ENCODE measurements around the gene SEPSECS.

The SEPSECS gene

GRCh38 chr4:25108556-25108955, 51.7 kb downstream of the SEPSECS start:
- DNase-seq = no peak
- no peaks in the 10 kb centered on the region for H3K27me3 Mint-ChIP-seq
- no peak overlapping the region for H3K27ac Mint-ChIP-seq
- no peaks in the 10 kb centered on the region for H3K9me3 Mint-ChIP-seq
- no peaks in the 10 kb centered on the region for H3K36me3 Mint-ChIP-seq (ENCODE audit: low read depth)
- H3K4me3 Mint-ChIP-seq = no peak overlapping the region
- H3K4me1 Mint-ChIP-seq (ENCODE audit: low read depth) = no peaks in the 10 kb centered on the region

GRCh38 chr4:25107827-25108516, 52.3 kb downstream of the SEPSECS start:
- Mint-ChIP-seq H3K9me3 (no peaks in the 10 kb centered on the region), H3K4me1 (ENCODE audit: low read depth) (no peaks in the 10 kb centered on the region), H3K27ac (no peak overlapping the region), H3K27me3 (no peaks in the 10 kb centered on the region), H3K36me3 (ENCODE audit: low read depth) (no peaks in the 10 kb centered on the region), H3K4me3 (no peak overlapping the region)
- DNase-seq = no peak

- no peaks in the 10 kb centered on the region for H3K36me3 Mint-ChIP-seq (ENCODE audit: low read depth)
- peaks cover 3% of the 10 kb centered on the region for H3K9me3 Mint-ChIP-seq
Measured at GRCh38 chr4:25106363-25107151, 53.7 kb downstream of the SEPSECS start.

GRCh38 chr4:25104591-25104990, 55.7 kb downstream of the SEPSECS start:
- no peaks in the 10 kb centered on the region for H3K4me1 Mint-ChIP-seq (ENCODE audit: low read depth)
- no peak overlapping the region for H3K27ac Mint-ChIP-seq
- no peaks in the 10 kb centered on the region for H3K36me3 Mint-ChIP-seq (ENCODE audit: low read depth)
- no peak for DNase-seq
- no peak overlapping the region for H3K4me3 Mint-ChIP-seq
- peaks cover 8% of the 10 kb centered on the region for H3K9me3 Mint-ChIP-seq
- H3K27me3 Mint-ChIP-seq = no peaks in the 10 kb centered on the region

More at GRCh38 chr4:25106363-25107151, 53.7 kb downstream of the SEPSECS start:
- DNase-seq = no peak
- H3K4me1 Mint-ChIP-seq (ENCODE audit: low read depth) = no peaks in the 10 kb centered on the region
- H3K4me3 Mint-ChIP-seq = no peak overlapping the region
- H3K27ac Mint-ChIP-seq = no peak overlapping the region
- H3K27me3 Mint-ChIP-seq = no peaks in the 10 kb centered on the region

- Mint-ChIP-seq H3K4me1 (ENCODE audit: low read depth) (no peaks in the 10 kb centered on the region), H3K4me3 (no peak overlapping the region), H3K27ac (no peak overlapping the region), H3K9me3 (peaks cover 8% of the 10 kb centered on the region), H3K27me3 (no peaks in the 10 kb centered on the region), H3K36me3 (ENCODE audit: low read depth) (no peaks in the 10 kb centered on the region)
- no peak for DNase-seq
Measured at GRCh38 chr4:25103418-25103817, 56.8 kb downstream of the SEPSECS start.

GRCh38 chr4:25101836-25102235, 58.4 kb downstream of the SEPSECS start:
- Mint-ChIP-seq H3K4me3 (no peak overlapping the region), H3K36me3 (ENCODE audit: low read depth) (no peaks in the 10 kb centered on the region), H3K4me1 (ENCODE audit: low read depth) (no peaks in the 10 kb centered on the region), H3K27me3 (peaks cover 5% of the 10 kb centered on the region), H3K9me3 (peaks cover 8% of the 10 kb centered on the region), H3K27ac (no peak overlapping the region)
- no peak for DNase-seq

- Mint-ChIP-seq H3K4me1 (ENCODE audit: low read depth) (no peaks in the 10 kb centered on the region), H3K27ac (no peak overlapping the region), H3K27me3 (peaks cover 6% of the 10 kb centered on the region), H3K4me3 (no peak overlapping the region), H3K36me3 (ENCODE audit: low read depth) (no peaks in the 10 kb centered on the region), H3K9me3 (peaks cover 8% of the 10 kb centered on the region)
- DNase-seq = no peak
Measured at GRCh38 chr4:25100710-25101109, 59.5 kb downstream of the SEPSECS start.

- Mint-ChIP-seq H3K9me3 (peaks cover 8% of the 10 kb centered on the region), H3K27ac (no peak overlapping the region), H3K27me3 (peaks cover 6% of the 10 kb centered on the region), H3K36me3 (ENCODE audit: low read depth) (no peaks in the 10 kb centered on the region), H3K4me1 (ENCODE audit: low read depth) (no peaks in the 10 kb centered on the region), H3K4me3 (no peak overlapping the region)
- DNase-seq = no peak
Measured at GRCh38 chr4:25100021-25100555, 60.2 kb downstream of the SEPSECS start.

- Mint-ChIP-seq H3K9me3 (peaks cover 8% of the 10 kb centered on the region), H3K36me3 (ENCODE audit: low read depth) (no peaks in the 10 kb centered on the region), H3K4me3 (no peak overlapping the region), H3K4me1 (ENCODE audit: low read depth) (no peaks in the 10 kb centered on the region), H3K27ac (no peak overlapping the region), H3K27me3 (peaks cover 6% of the 10 kb centered on the region)
- no peak for DNase-seq
Measured at GRCh38 chr4:25098964-25099891, 61.0 kb downstream of the SEPSECS start.

- peaks cover 6% of the 10 kb centered on the region for H3K27me3 Mint-ChIP-seq
- H3K4me3 Mint-ChIP-seq = no peak overlapping the region
- H3K36me3 Mint-ChIP-seq (ENCODE audit: low read depth) = no peaks in the 10 kb centered on the region
- no peak overlapping the region for H3K27ac Mint-ChIP-seq
- DNase-seq = no peak
- H3K4me1 Mint-ChIP-seq (ENCODE audit: low read depth) = no peaks in the 10 kb centered on the region
- peaks cover 15% of the 10 kb centered on the region for H3K9me3 Mint-ChIP-seq
Measured at GRCh38 chr4:25096981-25097443, 63.2 kb downstream of the SEPSECS start.

- no peak overlapping the region for H3K27ac Mint-ChIP-seq
- DNase-seq = no peak
- no peak overlapping the region for H3K4me3 Mint-ChIP-seq
- H3K4me1 Mint-ChIP-seq (ENCODE audit: low read depth) = no peaks in the 10 kb centered on the region
- no peaks in the 10 kb centered on the region for H3K36me3 Mint-ChIP-seq (ENCODE audit: low read depth)
- peaks cover 11% of the 10 kb centered on the region for H3K9me3 Mint-ChIP-seq
- peaks cover 9% of the 10 kb centered on the region for H3K27me3 Mint-ChIP-seq
Measured at GRCh38 chr4:25096251-25096980, 63.8 kb downstream of the SEPSECS start.

GRCh38 chr4:25095837-25096236, 64.4 kb downstream of the SEPSECS start:
- H3K36me3 Mint-ChIP-seq (ENCODE audit: low read depth) = no peaks in the 10 kb centered on the region
- H3K4me3 Mint-ChIP-seq = no peak overlapping the region
- H3K4me1 Mint-ChIP-seq (ENCODE audit: low read depth) = no peaks in the 10 kb centered on the region
- no peak overlapping the region for H3K27ac Mint-ChIP-seq
- no peak for DNase-seq
- peaks cover 7% of the 10 kb centered on the region for H3K9me3 Mint-ChIP-seq
- peaks cover 13% of the 10 kb centered on the region for H3K27me3 Mint-ChIP-seq

- peaks cover 11% of the 10 kb centered on the region for H3K4me1 Mint-ChIP-seq (ENCODE audit: low read depth)
- H3K27me3 Mint-ChIP-seq = peaks cover 48% of the 10 kb centered on the region
Measured at GRCh38 chr4:25092139-25092538, 68.1 kb downstream of the SEPSECS start.

GRCh38 chr4:25090516-25090915, 69.7 kb downstream of the SEPSECS start:
- Mint-ChIP-seq H3K4me1 (ENCODE audit: low read depth) (peaks cover 11% of the 10 kb centered on the region), H3K9me3 (peaks cover 7% of the 10 kb centered on the region), H3K27ac (no peak overlapping the region), H3K4me3 (no peak overlapping the region), H3K36me3 (ENCODE audit: low read depth) (no peaks in the 10 kb centered on the region), H3K27me3 (peaks cover 59% of the 10 kb centered on the region)
- no peak for DNase-seq

More at GRCh38 chr4:25092139-25092538, 68.1 kb downstream of the SEPSECS start:
- no peaks in the 10 kb centered on the region for H3K36me3 Mint-ChIP-seq (ENCODE audit: low read depth)
- no peak overlapping the region for H3K4me3 Mint-ChIP-seq
- no peak overlapping the region for H3K27ac Mint-ChIP-seq
- no peak for DNase-seq
- peaks cover 7% of the 10 kb centered on the region for H3K9me3 Mint-ChIP-seq
